NCI-H460 (cell line): Measurements from ENCODE around the gene KCNT1. TPM values are rescaled to one million over a fixed set of nuclear protein-coding genes. Genes with fewer than 3 reads are reported as not detected.

Experiments used
- DNase-seq: peaks from one replicate; pipeline ENCODE4 v3.0.0-alpha.2; 2016; ENCODE audit warnings: low read depth; ENCODE audit errors: extremely low read depth
- total RNA-seq: library from RNA; depleted of rRNA; stranded (reverse); fragments of >200 nt; shearing (Covaris generic); gene quantifications from 2 replicates; pipeline ENCODE4 v1.2.3, GENCODE V29; 2014

Gene KCNT1
- total RNA-seq, 1 experiment from 2014 or later: not detected

- no peak for DNase-seq
Measured at GRCh38 chr9:135697226-135697625, 4.8 kb upstream of the KCNT1 start.

- no peak for DNase-seq
Measured at GRCh38 chr9:135698236-135698635, 3.7 kb upstream of the KCNT1 start.

DNA sequence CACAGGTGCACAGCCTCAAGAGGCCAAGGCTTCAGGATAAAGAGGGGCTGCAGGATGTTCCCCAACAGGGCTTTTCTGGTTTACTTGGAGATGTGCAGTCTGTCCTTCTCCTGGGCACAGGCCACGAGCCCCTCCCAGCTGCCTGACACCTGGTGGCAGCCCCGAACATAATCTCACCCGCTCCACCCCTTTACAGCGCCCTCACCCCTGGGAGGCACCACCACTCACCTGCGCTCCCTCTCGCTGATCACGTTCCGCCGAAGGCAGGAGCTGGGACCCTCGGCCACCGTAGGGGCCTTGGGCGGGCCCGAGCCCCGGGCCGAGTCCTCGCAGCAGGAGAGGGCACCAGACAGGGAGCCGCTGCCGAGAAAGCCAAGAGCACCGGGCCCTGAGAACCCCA is 3.2 kb upstream of the KCNT1 start:
- DNase-seq: no peak

DNA sequence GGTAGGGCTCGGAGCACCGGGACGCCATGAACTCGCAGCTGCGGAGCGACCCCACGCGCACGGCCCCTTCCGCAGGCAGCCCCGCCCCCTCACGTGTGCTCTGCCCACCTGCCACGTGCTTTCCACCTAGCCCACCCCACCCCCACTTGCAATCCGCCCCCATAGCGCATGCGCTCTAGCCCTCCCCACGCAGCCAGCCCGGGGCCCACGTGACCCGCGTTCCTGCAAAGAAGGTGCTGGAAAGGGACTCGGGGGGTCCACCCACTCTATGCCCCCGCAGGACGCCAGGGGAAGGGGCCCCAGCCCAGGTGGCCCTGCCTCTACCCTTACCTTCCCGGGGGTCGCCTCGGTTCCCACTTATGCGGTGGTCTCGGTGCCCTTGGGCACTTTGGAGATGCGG is 2.5 kb upstream of the KCNT1 start, which contains the start of gene SOHLH1:
Gene SOHLH1 (minus strand): TSS at position 42 of the 400 bp plus-strand sequence. CDS start 14 bp downstream, at position 28.
- DNase-seq: no peak

GRCh38 chr9:135700525-135700924 is 1.5 kb upstream of the KCNT1 start:
- DNase-seq: no peak

DNA sequence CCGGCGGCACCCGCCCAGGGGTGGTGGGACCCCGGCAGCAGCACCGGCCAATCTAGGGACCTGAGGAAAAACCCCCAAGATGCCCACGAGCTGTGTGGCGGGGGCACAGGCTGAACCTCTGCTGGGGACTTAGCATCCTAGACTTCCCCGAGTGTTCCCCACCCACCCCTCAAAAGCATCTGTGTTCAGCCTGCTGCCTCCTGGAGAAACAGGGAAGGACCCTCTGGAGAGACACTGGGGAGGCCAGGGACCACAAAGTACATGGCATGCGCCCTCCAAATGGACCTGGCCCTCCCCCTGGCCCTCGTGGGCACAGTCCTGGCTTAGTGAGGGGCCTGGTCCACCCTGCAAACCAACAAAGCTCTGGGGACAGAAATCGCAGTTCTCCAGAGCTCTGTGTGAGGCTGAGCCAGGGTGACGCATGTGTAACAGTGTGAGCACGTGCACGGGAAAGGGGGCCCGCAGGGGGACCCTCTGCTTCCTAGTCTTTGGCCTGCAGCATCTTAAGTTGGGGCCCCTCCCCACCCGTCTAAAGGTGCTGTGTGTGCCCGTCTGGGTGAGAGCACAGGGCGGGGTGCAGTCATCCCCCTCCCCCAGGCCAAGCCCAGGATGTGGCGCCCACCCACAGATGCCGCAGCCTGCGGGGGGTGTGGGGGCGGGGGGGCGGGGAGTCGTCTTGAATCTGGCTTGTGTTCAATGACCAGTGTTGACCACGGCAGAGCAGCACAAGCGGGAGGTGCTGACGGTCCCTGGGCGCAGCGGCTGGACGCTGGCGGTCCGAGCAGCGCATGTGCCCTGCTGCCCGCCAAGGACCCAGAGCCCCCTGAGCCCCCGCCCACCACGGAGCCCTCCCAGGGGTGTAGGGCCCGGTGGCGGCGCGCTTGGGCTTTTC is 672 bp upstream of the KCNT1 start:
- no peak for DNase-seq

- DNase-seq: no peak
Measured at GRCh38 chr9:135703726-135704125, 1.7 kb downstream of the KCNT1 start.

GRCh38 chr9:135704483-135704882 is 2.5 kb downstream of the KCNT1 start:
- DNase-seq: no peak

DNA sequence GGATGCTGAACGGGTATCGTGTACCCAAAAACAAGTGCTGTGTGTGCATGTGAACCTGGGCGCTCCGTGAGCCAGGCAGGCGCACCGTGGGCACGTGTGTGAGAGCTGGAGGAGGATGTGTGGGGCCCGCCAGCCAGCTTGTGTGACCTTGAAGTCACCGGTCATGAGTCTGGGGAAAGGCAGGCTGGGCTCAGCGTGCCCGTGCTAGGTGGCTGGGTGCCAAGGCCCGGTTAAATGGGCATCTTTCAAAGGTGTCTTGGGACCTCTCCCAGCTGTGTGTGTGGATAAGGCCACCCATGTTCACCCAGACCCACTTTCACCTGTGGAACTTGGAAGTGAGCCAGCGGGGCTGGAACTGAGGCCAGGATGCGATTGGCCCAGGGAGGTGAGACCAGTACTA is 3.4 kb downstream of the KCNT1 start:
- DNase-seq: no peak

- no peak for DNase-seq
Measured at GRCh38 chr9:135706288-135706687, 4.3 kb downstream of the KCNT1 start.

DNA sequence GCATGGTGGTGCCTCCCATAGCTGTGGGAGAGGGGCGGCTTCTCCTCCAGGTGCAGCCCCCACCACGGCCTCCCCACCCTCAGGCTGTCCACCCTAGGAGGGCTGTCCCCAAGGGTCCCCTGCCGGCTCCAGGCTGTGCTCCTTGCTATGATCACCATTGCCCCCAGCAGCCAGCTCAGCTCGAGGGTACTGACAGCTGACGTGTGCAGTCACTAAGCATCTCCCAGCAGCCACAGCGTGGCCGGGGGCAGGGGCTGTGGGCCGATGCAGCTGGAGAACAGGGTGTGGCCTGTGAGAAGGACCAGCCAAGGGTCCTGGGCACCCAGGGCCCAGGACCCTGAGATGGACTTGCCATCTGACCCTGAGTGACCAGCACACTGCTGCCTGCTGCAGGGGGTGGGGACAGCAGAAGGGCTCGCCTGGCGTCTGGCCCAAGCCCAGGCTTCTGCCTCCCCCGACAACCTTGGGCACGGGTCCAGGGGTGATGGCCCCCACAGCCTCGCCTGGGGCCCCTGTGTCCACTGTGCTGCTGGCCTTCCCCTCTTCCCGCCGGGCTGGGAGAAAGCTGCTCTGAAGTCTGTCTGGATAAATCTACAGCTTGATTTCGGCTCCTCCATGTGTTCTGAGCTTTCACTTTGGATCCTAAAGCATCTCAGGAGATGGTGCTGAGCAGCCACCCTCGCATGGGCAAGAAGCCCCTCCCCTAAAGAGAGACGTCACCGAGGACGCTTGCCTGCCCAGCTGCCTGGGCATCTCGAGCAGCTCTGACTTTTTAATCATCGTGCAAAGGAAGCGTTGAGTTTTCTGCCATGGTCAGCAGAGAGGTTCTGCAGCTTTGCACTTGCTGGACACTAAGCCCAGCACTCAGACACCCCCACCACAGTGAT is 5.5 kb downstream of the KCNT1 start:
- DNase-seq: no peak

DNA sequence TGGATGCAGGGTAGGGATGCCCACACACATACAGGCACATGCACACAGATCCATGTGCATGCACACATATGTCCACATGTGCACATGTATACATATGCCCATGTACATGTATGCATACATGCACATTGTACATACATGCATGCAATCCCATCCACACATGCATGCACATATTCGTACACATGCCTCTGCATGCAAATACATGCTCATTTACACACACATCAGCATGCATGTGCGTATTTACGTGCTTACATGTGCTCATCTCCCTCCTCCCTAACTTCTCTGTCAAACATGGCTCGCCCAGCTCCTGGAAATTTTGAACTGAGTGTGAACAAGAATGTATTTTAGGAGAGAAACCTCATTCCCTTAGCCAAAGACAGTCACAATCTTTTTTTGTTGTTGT is 6.2 kb downstream of the KCNT1 start:
- no peak for DNase-seq

DNA sequence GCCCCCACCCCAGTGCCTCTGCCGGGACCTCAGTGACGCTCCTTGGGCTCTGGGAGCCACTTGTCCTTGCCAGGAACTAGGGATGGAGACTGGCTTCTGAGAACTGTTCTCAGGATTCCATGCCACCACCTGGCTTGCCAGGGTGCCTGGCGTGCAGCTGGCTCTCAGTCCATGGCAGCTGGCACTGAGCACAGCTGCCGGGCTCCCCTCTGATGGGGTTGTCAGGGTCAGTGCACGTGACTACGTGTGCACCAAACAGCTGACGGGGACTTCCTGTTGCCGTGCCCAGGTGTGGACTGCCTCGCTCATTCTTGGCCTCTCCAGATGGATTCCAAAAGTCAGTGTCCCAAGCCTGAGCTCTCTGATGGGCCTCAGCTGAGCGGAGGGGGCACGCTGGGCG is 9.4 kb downstream of the KCNT1 start:
- DNase-seq: no peak

GRCh38 chr9:135711881-135712280 is 9.9 kb downstream of the KCNT1 start:
- no peak for DNase-seq

DNA sequence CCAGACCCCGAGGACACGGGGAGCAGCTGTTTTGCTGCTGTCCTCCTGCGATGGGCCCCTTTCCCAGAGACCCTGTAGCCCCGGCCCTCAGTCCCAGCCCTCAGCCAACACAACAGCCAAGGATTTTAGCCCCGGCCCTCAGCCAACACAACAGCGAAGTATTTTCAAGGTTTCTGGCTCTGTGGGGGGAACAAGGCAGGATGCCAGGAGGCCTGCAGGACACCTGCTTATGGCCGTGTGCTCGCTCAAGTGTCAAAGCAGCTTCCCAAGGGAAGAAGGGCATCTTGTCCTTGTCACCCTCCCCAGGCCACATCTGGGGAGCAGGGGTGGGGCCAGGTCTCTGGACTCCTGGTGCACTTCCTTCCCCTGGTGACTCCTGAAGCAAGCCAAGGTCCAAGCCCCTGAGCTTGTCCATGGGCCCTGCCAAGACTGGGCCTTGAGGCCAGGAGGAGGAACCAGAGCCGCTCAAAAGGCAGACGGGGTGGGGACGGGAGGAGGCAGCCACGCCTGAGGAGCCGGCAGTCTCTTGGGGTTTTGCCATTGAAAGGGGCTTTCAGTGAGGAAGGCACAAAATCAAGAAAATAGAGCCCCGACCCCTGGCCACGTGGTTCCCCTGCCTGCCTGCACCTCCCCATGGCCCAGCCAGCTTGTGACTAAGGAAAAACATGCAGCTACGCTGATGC is 10.8 kb downstream of the KCNT1 start:
- DNase-seq: no peak

DNA sequence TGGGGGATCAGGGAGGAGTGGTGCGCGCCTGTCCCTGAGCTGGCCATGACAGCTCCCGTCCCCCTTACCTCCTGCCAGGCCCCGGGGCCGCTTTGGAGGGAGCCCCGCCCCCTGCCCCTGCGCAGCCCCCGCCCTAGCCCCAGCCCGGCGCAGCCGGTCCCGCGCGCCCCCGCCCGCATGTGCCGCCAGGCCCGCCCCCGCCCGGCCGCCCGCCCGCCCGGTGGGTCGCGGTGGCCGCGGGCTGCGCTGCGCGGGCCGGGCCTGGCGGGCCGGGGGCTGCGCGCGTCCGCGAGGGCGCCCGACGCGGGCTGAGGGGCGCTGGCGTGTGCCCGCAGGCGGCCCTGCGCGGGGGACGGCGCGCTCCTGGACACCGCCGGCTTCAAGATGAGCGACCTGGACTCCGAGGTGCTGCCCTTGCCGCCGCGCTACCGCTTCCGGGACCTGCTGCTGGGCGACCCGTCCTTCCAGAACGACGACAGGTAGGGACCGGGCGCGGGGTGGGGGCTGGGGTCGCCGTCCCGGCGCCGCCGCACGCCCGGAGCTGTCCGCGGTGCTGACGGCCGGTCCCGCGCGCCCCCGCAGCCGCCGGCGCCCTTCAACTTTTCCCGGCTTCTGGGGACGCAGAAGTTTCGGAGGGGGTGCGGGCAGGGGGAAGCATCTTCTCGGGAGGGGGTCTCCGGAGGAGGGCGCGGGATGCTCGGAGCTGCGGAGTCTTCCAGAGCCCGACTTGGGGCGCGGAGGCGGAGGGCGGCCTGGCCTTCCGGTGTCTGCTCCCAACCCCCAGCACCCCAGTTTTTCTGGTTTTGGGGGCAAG is 12.5 kb downstream of the KCNT1 start:
- no peak for DNase-seq

DNA sequence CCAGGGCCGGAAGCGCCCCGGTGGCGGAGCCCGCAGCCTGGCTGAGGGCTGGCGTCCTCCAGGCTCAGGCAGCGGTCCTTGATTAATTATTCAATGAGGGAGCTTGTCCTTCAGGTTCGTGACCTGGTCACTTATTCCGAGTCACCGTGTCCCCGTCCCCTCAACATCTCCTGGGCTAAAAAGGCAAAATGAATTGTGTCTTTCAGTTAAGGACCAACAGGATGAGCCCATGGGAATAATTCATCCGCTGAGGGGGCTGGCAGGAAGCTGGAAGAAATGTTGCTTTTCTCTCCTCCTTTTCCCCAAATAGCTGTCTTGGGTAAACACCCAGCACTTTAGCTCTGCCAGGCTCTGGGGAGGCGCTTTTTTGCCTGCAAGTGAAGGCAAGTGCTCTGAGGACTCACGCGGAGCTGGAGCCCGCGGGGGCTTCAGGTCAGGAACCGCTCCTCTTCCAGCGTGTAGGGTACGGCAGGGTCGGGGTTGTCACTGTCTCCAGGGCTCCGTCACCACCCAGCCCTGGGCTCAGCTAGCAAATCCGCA is 13.1 kb downstream of the KCNT1 start:
- DNase-seq: no peak

DNA sequence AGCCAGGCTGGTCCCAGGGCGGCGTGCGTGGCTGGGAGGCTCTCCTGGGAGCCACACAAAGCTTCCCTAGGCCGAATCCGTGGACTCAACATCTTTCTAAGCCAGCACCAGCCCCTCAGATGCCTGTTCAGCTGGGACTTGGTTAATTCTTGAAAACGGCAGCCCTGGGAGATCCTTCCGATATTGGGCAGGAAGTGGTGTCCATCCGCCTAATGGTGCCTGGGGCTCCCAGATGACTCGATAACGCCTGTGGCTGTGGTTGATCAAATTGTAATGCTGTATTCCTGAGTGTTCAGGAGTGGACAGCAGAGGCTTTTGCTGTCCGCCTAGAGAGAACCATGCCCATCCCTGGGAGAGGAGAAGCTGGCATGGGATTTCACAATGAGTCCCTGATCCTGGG is 14.1 kb downstream of the KCNT1 start:
- DNase-seq: no peak

GRCh38 chr9:135717410-135717809 is 15.4 kb downstream of the KCNT1 start:
- DNase-seq: no peak

GRCh38 chr9:135718616-135719015 is 16.6 kb downstream of the KCNT1 start:
- DNase-seq: no peak
